Measurements from ENCODE around the gene FOXO6.

The FOXO6 gene

DNA sequence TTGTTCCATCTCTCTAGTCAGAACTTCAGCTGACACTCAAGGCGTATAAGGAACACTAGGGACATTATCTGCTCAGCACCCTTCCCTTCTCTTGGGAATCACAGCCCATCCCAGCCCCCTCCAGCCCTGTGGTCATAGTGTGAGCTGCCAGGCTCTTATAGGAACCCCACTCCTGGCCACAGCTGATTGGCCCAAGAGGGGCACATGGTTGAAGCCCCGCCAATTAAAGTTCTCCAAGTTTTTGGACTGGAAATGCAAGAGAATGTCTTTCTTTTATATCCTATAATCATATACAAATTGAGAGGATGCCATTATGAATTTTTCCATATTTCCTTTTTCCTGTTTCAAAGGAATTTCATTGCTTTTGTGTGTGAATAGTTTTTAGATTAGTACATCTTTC lies 40.7 kb downstream of the FOXO6 start:
- H3K4me1 ChIP-seq (ENCODE audit: insufficient read depth, low read length): peaks cover 18% of the 10 kb centered on the region
- H3K27me3 ChIP-seq (ENCODE audit: control insufficient read depth in 1 of 2, insufficient read depth in 2 of 2, low read length in 2 of 2): no peaks in the 10 kb centered on the region
- H3K9ac ChIP-seq (ENCODE audit: low read length): no peak overlapping the region
- H3K36me3 ChIP-seq (ENCODE audit: insufficient read depth, low read length): no peaks in the 10 kb centered on the region
- H3K9me3 ChIP-seq (ENCODE audit: low read length): no peaks in the 10 kb centered on the region
- H3K27ac ChIP-seq (ENCODE audit: low read depth, low read length): no peak overlapping the region
- H3K4me3 ChIP-seq (ENCODE audit: low read depth in 1 of 2, low read length in 2 of 2): no peak overlapping the region

DNA sequence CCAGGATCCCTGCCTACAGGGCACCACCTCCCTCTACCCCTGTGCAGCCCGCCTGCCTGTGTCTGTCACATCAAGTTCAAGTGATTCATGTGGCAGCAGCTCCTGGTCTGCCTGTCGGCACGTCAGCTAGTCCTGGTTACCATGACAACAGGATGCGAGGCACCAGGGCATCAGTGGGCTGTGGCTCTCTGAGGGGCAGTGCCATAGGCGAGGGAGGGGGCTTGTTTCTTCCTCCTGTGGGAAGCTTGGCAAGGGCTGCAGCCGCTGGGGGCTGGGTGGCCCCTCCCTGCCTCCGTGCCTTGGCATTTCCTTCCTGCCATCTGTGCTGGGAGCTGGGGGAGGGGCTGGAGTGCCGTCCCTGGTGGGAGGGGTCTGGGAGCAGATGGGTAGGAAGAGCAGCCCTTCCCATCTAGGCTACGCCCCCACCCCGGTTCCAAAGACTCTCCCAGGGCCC lies 43.1 kb downstream of the FOXO6 start:
- Histone ChIP-seq H3K9me3 (ENCODE audit: low read length) (no peaks in the 10 kb centered on the region), H3K9ac (ENCODE audit: low read length) (no peak overlapping the region), H3K27ac (ENCODE audit: low read depth, low read length) (no peak overlapping the region), H3K4me3 (ENCODE audit: low read depth in 1 of 2, low read length in 2 of 2) (no peak overlapping the region), H3K27me3 (ENCODE audit: control insufficient read depth in 1 of 2, insufficient read depth in 2 of 2, low read length in 2 of 2) (no peaks in the 10 kb centered on the region), H3K36me3 (ENCODE audit: insufficient read depth, low read length) (no peaks in the 10 kb centered on the region), H3K4me1 (ENCODE audit: insufficient read depth, low read length) (peaks cover 6% of the 10 kb centered on the region)

DNA sequence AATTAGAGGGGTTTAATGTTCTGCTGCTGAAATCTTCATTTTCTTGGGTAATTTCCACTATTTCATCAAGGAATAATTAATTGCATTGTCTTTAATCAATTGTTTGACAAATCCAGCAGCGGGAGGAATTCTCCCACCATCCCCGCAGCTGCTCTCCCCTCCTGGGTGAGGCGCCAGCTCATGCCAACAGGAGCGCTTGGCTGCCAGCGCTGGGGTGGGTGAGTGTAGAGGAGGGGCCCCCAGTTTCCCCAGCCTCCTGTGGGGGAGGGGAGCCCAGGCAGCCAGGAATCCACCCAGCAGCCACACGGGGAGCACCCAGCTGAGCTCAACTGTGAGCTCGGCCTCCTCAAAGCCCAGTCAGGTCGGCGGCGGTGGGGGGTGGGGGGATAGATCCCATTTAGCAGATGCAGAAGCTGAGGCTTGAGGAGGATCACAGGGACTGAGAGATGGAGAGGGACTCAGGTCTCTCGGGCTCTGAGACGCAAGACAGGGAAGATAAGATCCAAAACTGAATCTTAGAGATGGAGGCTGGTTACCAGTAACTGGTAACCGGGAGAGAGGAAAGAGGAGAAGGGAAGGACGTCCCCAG lies 46.5 kb downstream of the FOXO6 start:
- peaks cover 0 to 5% of the 10 kb centered on the region in 2 donors for H3K27me3 ChIP-seq (ENCODE audit: control insufficient read depth in 1 of 2, insufficient read depth in 2 of 2, low read length in 2 of 2)
- H3K9ac ChIP-seq (ENCODE audit: low read length): no peak overlapping the region
- H3K4me1 ChIP-seq (ENCODE audit: insufficient read depth, low read length): peaks cover 4% of the 10 kb centered on the region
- H3K9me3 ChIP-seq (ENCODE audit: low read length): no peaks in the 10 kb centered on the region
- no peak overlapping the region for H3K4me3 ChIP-seq (ENCODE audit: low read depth in 1 of 2, low read length in 2 of 2)
- H3K36me3 ChIP-seq (ENCODE audit: insufficient read depth, low read length): no peaks in the 10 kb centered on the region
- H3K27ac ChIP-seq (ENCODE audit: low read depth, low read length): no peak overlapping the region

DNA sequence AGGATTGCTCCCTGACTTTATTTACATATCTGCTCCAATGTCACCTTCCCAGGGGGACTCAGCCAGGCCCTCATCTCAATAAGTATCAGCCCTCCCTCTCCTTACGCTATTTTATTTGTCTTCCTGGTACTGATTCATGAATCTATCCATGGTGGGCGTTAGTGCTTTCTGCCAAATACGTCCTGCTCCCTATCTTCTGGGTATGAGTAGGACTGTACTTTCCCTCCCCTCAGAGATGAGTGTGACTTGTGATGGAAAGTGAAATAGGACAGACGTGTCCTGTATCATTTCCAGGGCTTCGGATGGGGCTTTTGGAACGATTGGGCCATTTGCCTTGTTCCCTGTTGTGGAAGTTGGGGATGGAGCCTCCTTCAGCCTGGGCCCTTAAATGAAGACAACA lies 47.5 kb downstream of the FOXO6 start:
- Histone ChIP-seq H3K4me1 (ENCODE audit: insufficient read depth, low read length) (peaks cover 4% of the 10 kb centered on the region), H3K9me3 (ENCODE audit: low read length) (no peaks in the 10 kb centered on the region), H3K4me3 (ENCODE audit: low read depth in 1 of 2, low read length in 2 of 2) (no peak overlapping the region), H3K27me3 (ENCODE audit: control insufficient read depth in 1 of 2, insufficient read depth in 2 of 2, low read length in 2 of 2) (peaks cover 0 to 5% of the 10 kb centered on the region in 2 donors), H3K36me3 (ENCODE audit: insufficient read depth, low read length) (no peaks in the 10 kb centered on the region), H3K9ac (ENCODE audit: low read length) (no peak overlapping the region), H3K27ac (ENCODE audit: low read depth, low read length) (no peak overlapping the region)

DNA sequence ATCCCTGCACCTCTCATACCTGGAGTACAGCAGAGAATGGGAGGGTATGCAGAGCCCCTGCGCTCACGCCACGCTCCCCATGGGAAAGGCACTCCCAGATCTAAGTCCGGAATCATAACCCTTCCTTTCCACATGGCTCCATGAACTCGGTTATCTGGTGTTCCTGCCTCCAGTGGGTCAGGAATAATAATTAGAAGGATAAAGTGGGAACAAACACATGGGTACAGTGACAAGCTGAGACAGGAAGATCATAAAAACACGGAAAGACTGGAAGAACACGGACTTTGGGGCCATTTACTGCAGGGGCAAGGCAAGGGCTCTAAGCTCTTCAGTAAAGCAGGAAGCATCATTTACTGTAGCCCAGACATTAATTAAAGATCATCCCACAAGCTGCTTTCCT lies 48.6 kb downstream of the FOXO6 start:
- H3K4me3 ChIP-seq (ENCODE audit: low read depth in 1 of 2, low read length in 2 of 2): no peak overlapping the region
- no peak overlapping the region for H3K27ac ChIP-seq (ENCODE audit: low read depth, low read length)
- H3K36me3 ChIP-seq (ENCODE audit: insufficient read depth, low read length): no peaks in the 10 kb centered on the region
- H3K9me3 ChIP-seq (ENCODE audit: low read length): no peaks in the 10 kb centered on the region
- H3K9ac ChIP-seq (ENCODE audit: low read length): no peak overlapping the region
- peaks cover 0 to 5% of the 10 kb centered on the region in 2 donors for H3K27me3 ChIP-seq (ENCODE audit: control insufficient read depth in 1 of 2, insufficient read depth in 2 of 2, low read length in 2 of 2)
- peaks cover 2% of the 10 kb centered on the region for H3K4me1 ChIP-seq (ENCODE audit: insufficient read depth, low read length)

DNA sequence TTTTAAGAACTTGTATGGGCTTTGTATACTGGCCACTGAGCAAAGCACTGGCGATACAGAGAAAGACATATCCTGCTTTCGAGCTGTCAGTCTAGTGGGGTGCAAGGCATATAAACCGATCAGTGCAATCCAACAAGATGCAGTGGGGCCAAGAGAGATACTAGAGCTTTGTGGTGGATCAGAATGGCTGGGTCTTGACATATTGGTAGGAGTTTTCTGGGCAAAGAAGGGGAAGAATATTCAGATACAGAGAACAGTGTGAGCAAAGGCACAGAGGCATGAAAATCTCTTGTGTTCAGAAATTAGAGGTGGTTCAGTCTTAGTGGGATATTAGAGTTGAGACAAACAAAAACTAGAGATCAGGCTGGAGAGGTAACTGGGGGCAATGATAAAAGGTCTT lies 49.2 kb downstream of the FOXO6 start:
- Histone ChIP-seq H3K4me1 (ENCODE audit: insufficient read depth, low read length) (peaks cover 8% of the 10 kb centered on the region), H3K4me3 (ENCODE audit: low read depth in 1 of 2, low read length in 2 of 2) (no peak overlapping the region), H3K27me3 (ENCODE audit: control insufficient read depth in 1 of 2, insufficient read depth in 2 of 2, low read length in 2 of 2) (peaks cover 0 to 5% of the 10 kb centered on the region in 2 donors), H3K9me3 (ENCODE audit: low read length) (no peaks in the 10 kb centered on the region), H3K27ac (ENCODE audit: low read depth, low read length) (no peak overlapping the region), H3K9ac (ENCODE audit: low read length) (no peak overlapping the region), H3K36me3 (ENCODE audit: insufficient read depth, low read length) (no peaks in the 10 kb centered on the region)

DNA sequence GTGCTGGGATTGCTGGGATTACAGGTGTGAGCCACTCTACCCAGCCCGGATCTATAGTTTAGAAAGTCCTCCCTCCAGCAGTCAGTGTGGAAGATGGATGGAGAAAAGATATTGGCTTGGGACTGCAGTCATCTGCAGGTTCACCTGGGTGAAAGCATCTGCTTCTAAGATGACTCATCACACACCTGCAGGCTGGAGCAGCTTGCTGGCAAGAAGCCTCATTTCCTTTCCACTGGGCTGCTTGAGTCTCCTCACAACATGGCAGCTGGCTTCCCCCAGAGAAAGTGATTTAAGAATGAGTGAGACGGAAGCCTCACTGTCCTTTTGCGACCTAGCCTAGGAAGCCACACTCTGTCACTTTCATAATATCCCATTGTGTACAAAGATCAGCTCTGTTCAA lies 50.0 kb downstream of the FOXO6 start:
- H3K9me3 ChIP-seq (ENCODE audit: low read length): no peaks in the 10 kb centered on the region
- H3K27ac ChIP-seq (ENCODE audit: low read depth, low read length): no peak overlapping the region
- no peak overlapping the region for H3K4me3 ChIP-seq (ENCODE audit: low read depth in 1 of 2, low read length in 2 of 2)
- H3K4me1 ChIP-seq (ENCODE audit: insufficient read depth, low read length): peaks cover 8% of the 10 kb centered on the region
- no peak overlapping the region for H3K9ac ChIP-seq (ENCODE audit: low read length)
- H3K36me3 ChIP-seq (ENCODE audit: insufficient read depth, low read length): no peaks in the 10 kb centered on the region
- H3K27me3 ChIP-seq (ENCODE audit: control insufficient read depth in 1 of 2, insufficient read depth in 2 of 2, low read length in 2 of 2): peaks cover 0 to 5% of the 10 kb centered on the region in 2 donors

DNA sequence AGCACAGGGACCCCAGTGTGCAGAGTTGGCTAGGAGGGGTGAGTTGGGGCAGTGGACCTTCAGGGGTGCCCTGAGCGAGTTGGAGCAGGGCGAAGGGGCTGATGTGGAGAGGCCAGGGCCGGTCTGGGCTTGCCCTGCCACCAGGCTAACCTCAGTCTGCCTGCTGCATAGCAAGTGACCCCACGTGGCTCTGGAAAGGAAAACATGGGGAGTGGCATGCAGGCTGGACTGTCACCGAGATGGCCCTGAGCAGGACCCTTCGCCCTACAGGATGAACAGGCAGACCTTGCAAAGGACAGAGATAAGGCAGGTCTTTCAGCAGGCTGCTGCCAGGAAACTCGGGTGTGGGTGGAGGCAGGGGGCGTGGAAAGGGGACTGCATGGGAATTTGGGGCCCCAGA lies 51.5 kb downstream of the FOXO6 start:
- no peak overlapping the region for H3K4me3 ChIP-seq (ENCODE audit: low read depth in 1 of 2, low read length in 2 of 2)
- H3K9ac ChIP-seq (ENCODE audit: low read length): no peak overlapping the region
- no peaks in the 10 kb centered on the region for H3K9me3 ChIP-seq (ENCODE audit: low read length)
- H3K27ac ChIP-seq (ENCODE audit: low read depth, low read length): no peak overlapping the region
- H3K27me3 ChIP-seq (ENCODE audit: control insufficient read depth in 1 of 2, insufficient read depth in 2 of 2, low read length in 2 of 2): peaks cover 0 to 5% of the 10 kb centered on the region in 2 donors
- H3K36me3 ChIP-seq (ENCODE audit: insufficient read depth, low read length): no peaks in the 10 kb centered on the region
- peaks cover 8% of the 10 kb centered on the region for H3K4me1 ChIP-seq (ENCODE audit: insufficient read depth, low read length)

DNA sequence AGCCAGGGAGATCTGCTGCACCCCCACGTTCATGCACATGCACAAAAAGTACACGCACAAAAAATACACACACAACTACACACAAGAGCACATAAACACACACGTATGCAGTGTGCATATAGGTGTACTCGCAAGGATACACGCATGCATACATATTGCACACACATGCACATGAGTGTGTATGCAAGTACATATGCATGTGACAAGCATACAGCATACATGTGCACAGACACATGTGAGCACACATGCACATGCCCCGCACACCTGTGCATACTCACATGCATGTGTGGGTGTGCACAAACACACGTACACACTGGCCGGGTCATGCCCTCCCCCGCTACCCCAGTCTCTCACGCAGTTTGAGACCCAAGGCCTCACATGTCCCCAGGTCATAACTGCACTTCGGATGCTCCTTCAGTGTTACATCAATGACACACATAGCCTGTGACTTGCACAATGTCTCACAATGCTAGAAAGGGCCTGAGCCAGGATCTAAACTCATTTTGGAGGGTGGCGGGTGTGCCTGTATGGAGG lies 52.6 kb downstream of the FOXO6 start:
- Histone ChIP-seq H3K9ac (ENCODE audit: low read length) (no peak overlapping the region), H3K27ac (ENCODE audit: low read depth, low read length) (no peak overlapping the region), H3K36me3 (ENCODE audit: insufficient read depth, low read length) (no peaks in the 10 kb centered on the region), H3K27me3 (ENCODE audit: control insufficient read depth in 1 of 2, insufficient read depth in 2 of 2, low read length in 2 of 2) (peaks cover 0 to 5% of the 10 kb centered on the region in 2 donors), H3K9me3 (ENCODE audit: low read length) (no peaks in the 10 kb centered on the region), H3K4me3 (ENCODE audit: low read depth in 1 of 2, low read length in 2 of 2) (no peak overlapping the region), H3K4me1 (ENCODE audit: insufficient read depth, low read length) (peaks cover 8% of the 10 kb centered on the region)

DNA sequence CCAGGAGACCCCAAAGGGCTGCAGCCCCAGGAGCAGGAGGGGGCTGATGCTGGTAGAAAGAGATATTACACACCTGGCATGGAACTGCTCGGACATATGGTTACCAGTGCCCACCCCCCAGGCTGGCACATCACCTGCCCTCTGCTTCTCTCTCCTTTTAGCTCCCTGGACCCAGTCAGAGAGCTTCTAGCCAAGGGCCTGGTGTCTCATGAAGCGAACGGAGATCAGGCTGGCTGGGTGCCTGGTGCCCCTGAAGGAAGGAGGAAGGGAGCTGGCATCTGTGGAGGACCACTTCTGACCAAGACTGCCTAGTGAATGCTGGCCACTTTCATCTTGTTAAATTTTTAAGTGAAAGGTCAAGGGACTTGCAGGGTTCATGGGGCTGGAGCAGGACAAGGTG lies 53.1 kb downstream of the FOXO6 start:
- Histone ChIP-seq H3K9me3 (ENCODE audit: low read length) (no peaks in the 10 kb centered on the region), H3K36me3 (ENCODE audit: insufficient read depth, low read length) (no peaks in the 10 kb centered on the region), H3K4me1 (ENCODE audit: insufficient read depth, low read length) (peaks cover 8% of the 10 kb centered on the region), H3K27ac (ENCODE audit: low read depth, low read length) (no peak overlapping the region), H3K4me3 (ENCODE audit: low read depth in 1 of 2, low read length in 2 of 2) (no peak overlapping the region), H3K27me3 (ENCODE audit: control insufficient read depth in 1 of 2, insufficient read depth in 2 of 2, low read length in 2 of 2) (peaks cover 0 to 5% of the 10 kb centered on the region in 2 donors), H3K9ac (ENCODE audit: low read length) (no peak overlapping the region)

DNA sequence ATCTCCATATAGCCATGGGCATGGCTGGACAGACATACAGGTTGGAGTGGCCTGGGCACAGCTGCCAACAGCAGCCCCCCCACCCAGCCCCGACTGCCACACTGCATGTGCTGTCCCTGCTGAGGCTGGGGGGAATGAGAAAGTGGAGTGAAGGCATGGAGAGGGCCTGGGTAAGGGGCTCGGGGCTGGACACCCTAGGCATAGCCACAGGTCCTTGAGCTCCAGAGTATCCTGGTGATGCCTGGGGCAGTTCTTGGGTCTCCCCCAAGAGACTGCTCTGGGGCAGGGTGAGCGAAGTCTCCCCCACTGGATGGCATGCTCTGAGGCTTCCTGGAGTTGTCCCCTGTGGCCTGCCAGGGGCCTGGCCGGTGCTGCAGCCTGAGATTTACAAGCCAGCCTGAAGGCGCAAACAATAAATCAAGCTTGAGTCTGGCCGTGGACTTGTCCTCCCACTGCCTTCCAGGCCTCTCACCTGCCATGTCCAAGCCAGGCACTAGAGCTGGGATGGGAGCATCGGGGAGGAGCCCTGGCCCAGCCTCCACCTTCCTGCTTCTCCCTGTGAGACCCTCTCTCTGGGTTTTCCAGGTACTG lies 53.6 kb downstream of the FOXO6 start:
- Histone ChIP-seq H3K27me3 (ENCODE audit: control insufficient read depth in 1 of 2, insufficient read depth in 2 of 2, low read length in 2 of 2) (peaks cover 0 to 4% of the 10 kb centered on the region in 2 donors), H3K4me3 (ENCODE audit: low read depth in 1 of 2, low read length in 2 of 2) (no peak overlapping the region), H3K9ac (ENCODE audit: low read length) (no peak overlapping the region), H3K9me3 (ENCODE audit: low read length) (no peaks in the 10 kb centered on the region), H3K4me1 (ENCODE audit: insufficient read depth, low read length) (peaks cover 8% of the 10 kb centered on the region), H3K27ac (ENCODE audit: low read depth, low read length) (no peak overlapping the region), H3K36me3 (ENCODE audit: insufficient read depth, low read length) (no peaks in the 10 kb centered on the region)

DNA sequence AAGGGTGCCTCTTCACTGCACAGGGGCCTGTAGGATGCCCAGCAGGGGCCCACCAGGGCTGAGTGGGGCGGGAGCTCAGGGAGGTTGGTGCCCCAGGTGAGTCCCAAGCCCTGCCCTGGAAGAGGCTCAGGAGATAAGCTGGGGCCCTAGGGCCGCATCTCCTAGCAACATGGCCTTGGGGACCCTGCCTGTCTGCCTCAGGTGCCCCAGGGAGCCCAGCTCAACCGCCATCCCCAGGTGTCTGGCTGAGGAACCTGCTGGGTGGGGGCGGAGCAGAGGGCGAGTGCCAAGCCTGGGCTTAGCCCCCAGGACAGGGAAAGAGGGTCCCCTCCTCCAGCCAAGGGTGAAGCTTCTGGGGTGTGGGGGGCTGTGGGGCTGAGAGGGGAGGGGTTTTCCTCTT lies 54.8 kb downstream of the FOXO6 start:
- no peak overlapping the region for H3K27ac ChIP-seq (ENCODE audit: low read depth, low read length)
- H3K4me3 ChIP-seq (ENCODE audit: low read depth in 1 of 2, low read length in 2 of 2): no peak overlapping the region
- no peaks in the 10 kb centered on the region for H3K27me3 ChIP-seq (ENCODE audit: control insufficient read depth in 1 of 2, insufficient read depth in 2 of 2, low read length in 2 of 2)
- no peaks in the 10 kb centered on the region for H3K9me3 ChIP-seq (ENCODE audit: low read length)
- no peak overlapping the region for H3K9ac ChIP-seq (ENCODE audit: low read length)
- peaks cover 8% of the 10 kb centered on the region for H3K4me1 ChIP-seq (ENCODE audit: insufficient read depth, low read length)
- no peaks in the 10 kb centered on the region for H3K36me3 ChIP-seq (ENCODE audit: insufficient read depth, low read length)

Data from muscle layer of colon (tissue), 2 donors.